Tibial artery (tissue), 4 donors: Measurements from ENCODE around the gene USP34.

Experiments
- DNase-seq, 2 donors: peaks; one replicate each; pipeline ENCODE4 v3.0.0-alpha.2; 2019
- H3K27ac ChIP-seq, 2 donors: fragments of 200-600 bp; sonication (generic) in 1 of 2; 1 replicate in 1 of 2; 2 replicates in 1 of 2; pipeline ENCODE4 v1.5.1; 2018 to 2019; ENCODE audit warnings: mild to moderate bottlenecking in 1 of 2
- H3K27me3 ChIP-seq, 2 donors: fragments of 200-600 bp; sonication (generic) in 1 of 2; one replicate each; pipeline versions ENCODE4 v1.5.1 to v1.6.0; 2016 to 2019
- H3K36me3 ChIP-seq, 3 donors: fragments of 200-600 bp; sonication (generic) in 2 of 3; one replicate each; pipeline ENCODE4 v1.5.1; 2016 to 2019; ENCODE audit warnings: mild to moderate bottlenecking in 2 of 3
- H3K4me1 ChIP-seq, 4 donors: fragments of 200-600 bp; sonication (generic) in 2 of 4; 1 replicate in 3 of 4; 2 replicates in 1 of 4; pipeline ENCODE4 v1.5.1; 2016 to 2019
- H3K4me3 ChIP-seq, 2 donors: fragments of 200-600 bp; sonication (generic) in 1 of 2; 1 replicate in 1 of 2; 2 replicates in 1 of 2; pipeline ENCODE4 v1.5.1; 2018 to 2019; ENCODE audit warnings: mild to moderate bottlenecking in 2 of 2
- H3K9me3 ChIP-seq, 3 donors: fragments of 200-600 bp; sonication (generic) in 1 of 3; one replicate each; pipeline ENCODE4 v1.5.1; 2016 to 2019
- CTCF ChIP-seq, 2 experiments: fragments of 200-600 bp in 1 of 2; fragments of 450-650 bp in 1 of 2; IDR thresholded peaks; one replicate each; pipeline ENCODE4 v1.5.1; 2017 to 2019; ENCODE audit warnings: antibody characterized with exemption in 2 of 2, mild to moderate bottlenecking in 1 of 2, moderate library complexity in 1 of 2
- intact Hi-C: fragments of 100-400 bp; cut with DNase I; formaldehyde crosslinking; loops from one replicate; pipeline ENCODE4 v1.15.0; 2023; ENCODE audit warnings: low total_unique reads

USP34 gene

GRCh38 chr2:61185231-61185728, 285.6 kb downstream of the USP34 start:
- no peak for TF ChIP-seq CTCF (IDR thresholded peaks at IDR 0.05)
- Histone ChIP-seq H3K4me1 (peaks cover 0 to 24% (median 17%) of the 10 kb centered on the region in 4 donors), H3K4me3 (no peak overlapping the region), H3K9me3 (no peaks in the 10 kb centered on the region), H3K27me3 (no peaks in the 10 kb centered on the region), H3K27ac (no peak overlapping the region), H3K36me3 (peaks cover 93 to 97% (median 93%) of the 10 kb centered on the region in 3 donors)
- no peak for DNase-seq
- intact Hi-C loops: loop anchor here (10.0 kb wide), 1 partner anchor 290 kb away; the partner anchor contains the start of gene USP34

GRCh38 chr2:61184263-61184662, 286.6 kb downstream of the USP34 start:
- no peak for TF ChIP-seq CTCF (IDR thresholded peaks at IDR 0.05)
- Histone ChIP-seq H3K4me1 (peaks cover 0 to 35% (median 28%) of the 10 kb centered on the region in 4 donors), H3K36me3 (peaks cover 83 to 93% (median 86%) of the 10 kb centered on the region in 3 donors), H3K9me3 (no peaks in the 10 kb centered on the region), H3K27me3 (no peaks in the 10 kb centered on the region), H3K27ac (no peak overlapping the region), H3K4me3 (no peak overlapping the region)
- no peak for DNase-seq
- intact Hi-C loops: loop anchor here (10.0 kb wide), 1 partner anchor 291 kb away; the partner anchor contains the start of gene USP34

GRCh38 chr2:61183795-61184194, 287.1 kb downstream of the USP34 start:
- H3K36me3 ChIP-seq: peaks cover 78 to 90% (median 81%) of the 10 kb centered on the region in 3 donors

GRCh38 chr2:61182059-61182383, 288.9 kb downstream of the USP34 start:
- Histone ChIP-seq H3K27ac (peak overlapping the region in 1 of 2 donors; percentile 98), H3K4me3 (no peak overlapping the region), H3K36me3 (peaks cover 60 to 73% (median 64%) of the 10 kb centered on the region in 3 donors), H3K27me3 (no peaks in the 10 kb centered on the region), H3K9me3 (no peaks in the 10 kb centered on the region), H3K4me1 (peaks cover 0 to 47% (median 41%) of the 10 kb centered on the region in 4 donors)
- DNase-seq: no peak
- TF ChIP-seq CTCF (IDR thresholded peaks at IDR 0.05): no peak
- intact Hi-C loops: loop anchor here (10.0 kb wide), 1 partner anchor 293 kb away; the partner anchor contains the start of gene USP34

More at GRCh38 chr2:61183795-61184194, 287.1 kb downstream of the USP34 start:
- no peak for DNase-seq
- intact Hi-C loops: loop anchor here (10.0 kb wide), 1 partner anchor 291 kb away; the partner anchor contains the start of gene USP34
- no peak for TF ChIP-seq CTCF (IDR thresholded peaks at IDR 0.05)
- Histone ChIP-seq H3K27me3 (no peaks in the 10 kb centered on the region), H3K27ac (no peak overlapping the region), H3K4me1 (peaks cover 0 to 39% (median 32%) of the 10 kb centered on the region in 4 donors), H3K4me3 (no peak overlapping the region), H3K9me3 (no peaks in the 10 kb centered on the region)

- peaks cover 0 to 47% (median 41%) of the 10 kb centered on the region in 4 donors for H3K4me1 ChIP-seq
- no peak for TF ChIP-seq CTCF (IDR thresholded peaks at IDR 0.05)
- H3K27me3 ChIP-seq: no peaks in the 10 kb centered on the region
- no peaks in the 10 kb centered on the region for H3K9me3 ChIP-seq
- intact Hi-C loops: loop anchor here (10.0 kb wide), 1 partner anchor 293 kb away; the partner anchor contains the start of gene USP34
- peak overlapping the region in 1 of 2 donors; percentile 7 for H3K4me3 ChIP-seq
- no peak for DNase-seq
- peak overlapping the region in 1 of 2 donors; percentile 98 for H3K27ac ChIP-seq
- peaks cover 55 to 68% (median 59%) of the 10 kb centered on the region in 3 donors for H3K36me3 ChIP-seq
Measured at GRCh38 chr2:61181382-61182058, 289.4 kb downstream of the USP34 start.
